Panc1 (cell line): ENCODE measurements around the gene H6PD. TPM values are rescaled to one million over a fixed set of nuclear protein-coding genes. Genes with fewer than 3 reads are reported as not detected.

ENCODE experiments used
- ATAC-seq: fragments of 200-7000 bp; cut with Tn5 transposase; 2 replicates; pipeline ENCODE4 v1.9.1; 2020; ENCODE audit warnings: mild to moderate bottlenecking, moderate library complexity
- BruUV-seq: library from RNA; stranded (reverse); fragments of 400-500 nt; replicated peaks from 2 replicates; lab custom pipeline; 2021; lab: Mats Ljungman, UMichigan
- CTCF ChIA-PET: fragments of 300-600 bp; sonication (Branson Sonifier 250); formaldehyde crosslinking; loops from one replicate; lab custom pipeline; 2022; ENCODE audit warnings: antibody characterized with exemption; lab: Charles Lee
- POLR2A ChIA-PET: fragments of 300-600 bp; sonication (Branson Sonifier 250); formaldehyde crosslinking; loops from one replicate; lab custom pipeline; 2022; ENCODE audit warnings: antibody characterized with exemption; lab: Charles Lee
- DNase-seq: peaks from one replicate; pipeline ENCODE4 v3.0.0-alpha.2; 2010; ENCODE audit warnings: low read depth, low spot score
- H3K27ac ChIP-seq: 2 replicates; pipeline ENCODE4 v1.5.1; 2011; ENCODE audit warnings: mild to moderate bottlenecking, low read length, inconsistent platforms
- H3K27me3 ChIP-seq: fragments of 200-500 bp; sonication (Bioruptor generic); 2 replicates; pipeline ENCODE4 v1.6.0; 2014; ENCODE audit warnings: low read length, inconsistent platforms; ENCODE audit not compliant: control insufficient read depth, insufficient read depth
- H3K36me3 ChIP-seq: fragments of 200-500 bp; sonication (Bioruptor generic); 2 replicates; pipeline ENCODE4 v1.5.1; 2014; ENCODE audit warnings: inconsistent platforms, mild to moderate bottlenecking, low read length, moderate library complexity; ENCODE audit not compliant: control insufficient read depth, insufficient read depth
- H3K4me1 ChIP-seq: 2 replicates; pipeline ENCODE4 v1.5.1; 2011; ENCODE audit warnings: inconsistent platforms, mild to moderate bottlenecking, low read length, moderate library complexity; ENCODE audit not compliant: control insufficient read depth, insufficient read depth
- H3K4me3 ChIP-seq, 2 experiments: 2 replicates each; pipeline ENCODE4 v1.5.1; 2011 to 2012; ENCODE audit warnings: low read depth in 2 of 2, low read length in 2 of 2, mild to moderate bottlenecking in 2 of 2, inconsistent platforms in 1 of 2, moderate library complexity in 1 of 2
- H3K9me3 ChIP-seq: fragments of 200-500 bp; sonication (Bioruptor generic); 2 replicates; pipeline ENCODE4 v1.5.1; 2014; ENCODE audit warnings: low read depth, mild to moderate bottlenecking, inconsistent platforms, low read length, moderate library complexity; ENCODE audit not compliant: control insufficient read depth, insufficient read depth
- POLR2AphosphoS5 ChIP-seq: IDR thresholded peaks from 2 replicates; pipeline ENCODE4 v1.6.1; 2012; ENCODE audit warnings: mild to moderate bottlenecking, low read depth, low read length, moderate library complexity
- SIN3A ChIP-seq: IDR thresholded peaks from 2 replicates; pipeline ENCODE4 v1.6.1; 2012; ENCODE audit warnings: low read depth, mild to moderate bottlenecking, low read length, moderate library complexity, borderline replicate concordance; ENCODE audit not compliant: insufficient read depth
- TCF7L2 ChIP-seq: IDR thresholded peaks from 2 replicates; pipeline ENCODE4 v1.6.1; 2011; ENCODE audit warnings: mild to moderate bottlenecking, low read depth, low read length, inconsistent platforms
- in situ Hi-C: cut with HindIII; loops from 2 replicates; pipeline ENCODE4 v1.10.0; 2016; ENCODE audit warnings: low sequenced_read_pairs, low pct_unique_long_range_greater_than_20kb
- intact Hi-C: fragments of 100-400 bp; cut with micrococcal nuclease; formaldehyde crosslinking; loops from one replicate; pipeline ENCODE4 v1.10.0; 2022; ENCODE audit not compliant: unreplicated experiment
- total RNA-seq: library from RNA; stranded (reverse); gene quantifications from one replicate; pipeline ENCODE4 v1.2.1, GENCODE V29; 2021; ENCODE audit not compliant: unreplicated experiment
- TF ChIP-seq, protein P1 (sequence below): fragments of 450-650 bp; IDR thresholded peaks from 2 replicates; pipeline ENCODE4 v1.5.1; 2017; ENCODE audit warnings: mild to moderate bottlenecking
- TF ChIP-seq, protein P2 (sequence below), 2 experiments: IDR thresholded peaks; 2 replicates each; pipeline ENCODE4 v1.6.1; 2011 to 2012; ENCODE audit warnings: low read depth in 2 of 2, control low read depth in 1 of 2, low read length in 1 of 2, mild to moderate bottlenecking in 1 of 2, moderate library complexity in 1 of 2; ENCODE audit not compliant: insufficient read depth in 1 of 2

The H6PD gene
- total RNA-seq, 1 experiment from 2014 or later = 23.5 TPM

DNA sequence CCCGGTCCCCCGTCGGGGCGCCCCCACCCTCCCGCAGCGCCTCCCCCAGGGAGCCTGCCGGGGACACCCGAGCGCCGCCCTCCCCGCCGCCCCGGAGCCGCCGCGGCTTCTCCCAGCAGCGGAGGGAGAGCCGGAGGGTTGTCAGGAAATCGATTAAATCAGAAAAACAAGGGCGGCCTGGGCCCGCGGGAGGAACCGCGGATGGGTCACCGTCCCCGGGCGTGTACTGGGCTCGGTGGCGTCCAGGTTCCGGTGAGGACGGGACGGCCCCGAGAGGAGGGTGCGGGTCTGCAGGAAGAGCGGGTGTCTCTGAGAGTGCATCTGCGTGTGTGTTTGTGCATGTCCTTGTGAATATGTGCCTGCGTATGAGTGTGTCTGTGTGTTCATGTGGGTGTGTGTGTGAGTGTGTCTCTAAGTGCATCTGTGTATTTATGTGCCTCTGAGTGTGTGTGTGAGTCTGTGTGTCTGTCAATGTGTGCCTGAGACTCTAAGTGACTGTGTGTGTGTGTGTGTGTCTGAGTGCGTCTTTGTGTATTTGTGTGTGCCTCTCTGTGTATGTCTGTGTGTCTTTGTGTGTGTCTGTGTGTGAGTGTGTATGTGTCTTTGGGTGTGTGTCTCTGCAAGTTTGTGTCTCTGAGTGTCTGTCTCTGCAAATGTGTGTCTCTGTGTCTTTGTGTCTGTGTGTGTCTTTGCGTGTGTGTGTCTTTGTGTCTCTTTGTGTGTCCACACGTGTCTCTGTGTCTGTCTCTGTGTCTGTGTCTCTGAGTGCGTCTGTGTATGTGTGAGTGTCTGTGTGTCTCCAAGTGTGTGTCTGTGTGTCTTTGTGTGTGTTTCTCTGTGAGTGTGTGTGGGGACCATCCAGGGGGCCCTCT, 59.2 kb downstream of the H6PD start:
- no peak for DNase-seq

DNA sequence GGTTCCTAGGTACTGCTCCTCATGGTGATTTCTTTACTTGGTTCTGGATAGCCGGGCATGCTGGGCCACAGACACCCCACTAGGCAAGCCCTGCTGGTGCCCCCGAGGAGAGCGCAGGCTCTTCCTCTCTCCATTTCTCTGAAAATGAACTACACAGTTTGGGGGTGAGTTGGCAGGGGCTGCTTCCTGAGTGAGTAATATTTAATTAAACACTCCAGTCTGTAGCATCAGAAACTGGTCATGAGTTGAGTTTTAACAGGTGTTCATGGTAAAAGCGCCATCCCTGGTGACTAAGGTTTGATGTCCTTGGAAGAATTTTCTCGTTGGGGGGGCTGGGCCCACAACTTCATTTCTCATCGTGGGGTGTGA, 59.8 kb downstream of the H6PD start:
- no peak for TF ChIP-seq POLR2AphosphoS5
- no peak for TF ChIP-seq SIN3A
- no peak for TF ChIP-seq TCF7L2
- TF ChIP-seq, protein P1, sequence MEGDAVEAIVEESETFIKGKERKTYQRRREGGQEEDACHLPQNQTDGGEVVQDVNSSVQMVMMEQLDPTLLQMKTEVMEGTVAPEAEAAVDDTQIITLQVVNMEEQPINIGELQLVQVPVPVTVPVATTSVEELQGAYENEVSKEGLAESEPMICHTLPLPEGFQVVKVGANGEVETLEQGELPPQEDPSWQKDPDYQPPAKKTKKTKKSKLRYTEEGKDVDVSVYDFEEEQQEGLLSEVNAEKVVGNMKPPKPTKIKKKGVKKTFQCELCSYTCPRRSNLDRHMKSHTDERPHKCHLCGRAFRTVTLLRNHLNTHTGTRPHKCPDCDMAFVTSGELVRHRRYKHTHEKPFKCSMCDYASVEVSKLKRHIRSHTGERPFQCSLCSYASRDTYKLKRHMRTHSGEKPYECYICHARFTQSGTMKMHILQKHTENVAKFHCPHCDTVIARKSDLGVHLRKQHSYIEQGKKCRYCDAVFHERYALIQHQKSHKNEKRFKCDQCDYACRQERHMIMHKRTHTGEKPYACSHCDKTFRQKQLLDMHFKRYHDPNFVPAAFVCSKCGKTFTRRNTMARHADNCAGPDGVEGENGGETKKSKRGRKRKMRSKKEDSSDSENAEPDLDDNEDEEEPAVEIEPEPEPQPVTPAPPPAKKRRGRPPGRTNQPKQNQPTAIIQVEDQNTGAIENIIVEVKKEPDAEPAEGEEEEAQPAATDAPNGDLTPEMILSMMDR = no peak
- TF ChIP-seq, protein P2, sequence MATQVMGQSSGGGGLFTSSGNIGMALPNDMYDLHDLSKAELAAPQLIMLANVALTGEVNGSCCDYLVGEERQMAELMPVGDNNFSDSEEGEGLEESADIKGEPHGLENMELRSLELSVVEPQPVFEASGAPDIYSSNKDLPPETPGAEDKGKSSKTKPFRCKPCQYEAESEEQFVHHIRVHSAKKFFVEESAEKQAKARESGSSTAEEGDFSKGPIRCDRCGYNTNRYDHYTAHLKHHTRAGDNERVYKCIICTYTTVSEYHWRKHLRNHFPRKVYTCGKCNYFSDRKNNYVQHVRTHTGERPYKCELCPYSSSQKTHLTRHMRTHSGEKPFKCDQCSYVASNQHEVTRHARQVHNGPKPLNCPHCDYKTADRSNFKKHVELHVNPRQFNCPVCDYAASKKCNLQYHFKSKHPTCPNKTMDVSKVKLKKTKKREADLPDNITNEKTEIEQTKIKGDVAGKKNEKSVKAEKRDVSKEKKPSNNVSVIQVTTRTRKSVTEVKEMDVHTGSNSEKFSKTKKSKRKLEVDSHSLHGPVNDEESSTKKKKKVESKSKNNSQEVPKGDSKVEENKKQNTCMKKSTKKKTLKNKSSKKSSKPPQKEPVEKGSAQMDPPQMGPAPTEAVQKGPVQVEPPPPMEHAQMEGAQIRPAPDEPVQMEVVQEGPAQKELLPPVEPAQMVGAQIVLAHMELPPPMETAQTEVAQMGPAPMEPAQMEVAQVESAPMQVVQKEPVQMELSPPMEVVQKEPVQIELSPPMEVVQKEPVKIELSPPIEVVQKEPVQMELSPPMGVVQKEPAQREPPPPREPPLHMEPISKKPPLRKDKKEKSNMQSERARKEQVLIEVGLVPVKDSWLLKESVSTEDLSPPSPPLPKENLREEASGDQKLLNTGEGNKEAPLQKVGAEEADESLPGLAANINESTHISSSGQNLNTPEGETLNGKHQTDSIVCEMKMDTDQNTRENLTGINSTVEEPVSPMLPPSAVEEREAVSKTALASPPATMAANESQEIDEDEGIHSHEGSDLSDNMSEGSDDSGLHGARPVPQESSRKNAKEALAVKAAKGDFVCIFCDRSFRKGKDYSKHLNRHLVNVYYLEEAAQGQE (IDR thresholded peaks at IDR 0.05; ENCODE audit: insufficient read depth in 1 of 2, low read depth in 2 of 2, low read length in 1 of 2) = no peak
- ChIA-PET CTCF (no interaction called here), POLR2A (no interaction called here)
- Histone ChIP-seq H3K9me3 (no peaks in the 10 kb centered on the region), H3K27ac (peak overlapping the region; percentile 80), H3K27me3 (no peaks in the 10 kb centered on the region), H3K4me1 (peaks cover 62% of the 10 kb centered on the region), H3K4me3 (peak overlapping the region; percentile 62 to 96), H3K36me3 (no peaks in the 10 kb centered on the region; the same call in 1 of the 2 replicates)
- ATAC-seq = peak; percentile 2; the same call in 1 of the 2 replicates
- BruUV-seq = no TSS peak
- intact Hi-C loops = no loop called here
- no peak for DNase-seq
- in situ Hi-C loops = no loop called here

More for the DNA sequence above, 59.2 kb downstream of the H6PD start:
- H3K36me3 ChIP-seq = no peaks in the 10 kb centered on the region; the same call in 1 of the 2 replicates
- TF ChIP-seq SIN3A (no peak), TCF7L2 (no peak), POLR2AphosphoS5 (no peak)
- TF ChIP-seq, protein P2 (IDR thresholded peaks at IDR 0.05; ENCODE audit: insufficient read depth in 1 of 2, low read depth in 2 of 2, low read length in 1 of 2) = no peak
- TF ChIP-seq, protein P1 = no peak
- H3K27me3 ChIP-seq = no peaks in the 10 kb centered on the region
- POLR2A ChIA-PET = no interaction called here
- H3K4me1 ChIP-seq = peaks cover 63% of the 10 kb centered on the region
- peak overlapping the region; percentile 62 to 96 for H3K4me3 ChIP-seq
- peak overlapping the region; percentile 80 for H3K27ac ChIP-seq
- in situ Hi-C loops = no loop called here
- intact Hi-C loops = no loop called here
- CTCF ChIA-PET = no interaction called here
- BruUV-seq = TSS peak; percentile 70
- ATAC-seq = peak; percentile 25
- H3K9me3 ChIP-seq = no peaks in the 10 kb centered on the region; the same call in 1 of the 2 replicates
